ENCODE data around the gene MCC.

The MCC gene

GRCh38 chr5:113282472-113282871, 205.8 kb downstream of the MCC start:
- no peak for TF ChIP-seq CTCF (IDR thresholded peaks at IDR 0.05; ENCODE audit: low read depth, low read length, missing control alignments)
- no peak for DNase-seq (ENCODE audit: low read depth)
- H3K4me3 ChIP-seq (ENCODE audit: low read depth, low read length): no peak overlapping the region

GRCh38 chr5:113281194-113281593, 207.1 kb downstream of the MCC start:
- no peak overlapping the region for H3K4me3 ChIP-seq (ENCODE audit: low read depth, low read length)
- no peak for TF ChIP-seq CTCF (IDR thresholded peaks at IDR 0.05; ENCODE audit: low read depth, low read length, missing control alignments)
- no peak for DNase-seq (ENCODE audit: low read depth)

GRCh38 chr5:113280541-113280940, 207.7 kb downstream of the MCC start:
- H3K4me3 ChIP-seq (ENCODE audit: low read depth, low read length): no peak overlapping the region
- TF ChIP-seq CTCF (IDR thresholded peaks at IDR 0.05; ENCODE audit: low read depth, low read length, missing control alignments): no peak
- no peak for DNase-seq (ENCODE audit: low read depth)

- no peak overlapping the region for H3K4me3 ChIP-seq (ENCODE audit: low read depth, low read length)
- TF ChIP-seq CTCF (IDR thresholded peaks at IDR 0.05; ENCODE audit: low read depth, low read length, missing control alignments): no peak
- DNase-seq (ENCODE audit: low read depth): no peak
Measured at GRCh38 chr5:113278976-113279375, 209.3 kb downstream of the MCC start.

GRCh38 chr5:113276493-113276892, 211.8 kb downstream of the MCC start:
- H3K4me3 ChIP-seq (ENCODE audit: low read depth, low read length): no peak overlapping the region
- no peak for DNase-seq (ENCODE audit: low read depth)
- TF ChIP-seq CTCF (IDR thresholded peaks at IDR 0.05; ENCODE audit: low read depth, low read length, missing control alignments): no peak

- DNase-seq (ENCODE audit: low read depth): no peak
- no peak for TF ChIP-seq CTCF (IDR thresholded peaks at IDR 0.05; ENCODE audit: low read depth, low read length, missing control alignments)
- no peak overlapping the region for H3K4me3 ChIP-seq (ENCODE audit: low read depth, low read length)
Measured at GRCh38 chr5:113276001-113276400, 212.3 kb downstream of the MCC start.

- no peak overlapping the region for H3K4me3 ChIP-seq (ENCODE audit: low read depth, low read length)
- DNase-seq (ENCODE audit: low read depth): no peak
- TF ChIP-seq CTCF (IDR thresholded peaks at IDR 0.05; ENCODE audit: low read depth, low read length, missing control alignments): no peak
Measured at GRCh38 chr5:113274836-113275414, 213.3 kb downstream of the MCC start.
